ENCODE results near the gene OR5H15.

Gene OR5H15

GRCh38 chr3:98199020-98199419 lies 32.5 kb downstream of the OR5H15 start:
- Histone ChIP-seq H3K4me3 (no peak overlapping the region), H3K27ac (no peak overlapping the region)
- no peak for DNase-seq (ENCODE audit: low spot score)
- TF ChIP-seq, protein P1, sequence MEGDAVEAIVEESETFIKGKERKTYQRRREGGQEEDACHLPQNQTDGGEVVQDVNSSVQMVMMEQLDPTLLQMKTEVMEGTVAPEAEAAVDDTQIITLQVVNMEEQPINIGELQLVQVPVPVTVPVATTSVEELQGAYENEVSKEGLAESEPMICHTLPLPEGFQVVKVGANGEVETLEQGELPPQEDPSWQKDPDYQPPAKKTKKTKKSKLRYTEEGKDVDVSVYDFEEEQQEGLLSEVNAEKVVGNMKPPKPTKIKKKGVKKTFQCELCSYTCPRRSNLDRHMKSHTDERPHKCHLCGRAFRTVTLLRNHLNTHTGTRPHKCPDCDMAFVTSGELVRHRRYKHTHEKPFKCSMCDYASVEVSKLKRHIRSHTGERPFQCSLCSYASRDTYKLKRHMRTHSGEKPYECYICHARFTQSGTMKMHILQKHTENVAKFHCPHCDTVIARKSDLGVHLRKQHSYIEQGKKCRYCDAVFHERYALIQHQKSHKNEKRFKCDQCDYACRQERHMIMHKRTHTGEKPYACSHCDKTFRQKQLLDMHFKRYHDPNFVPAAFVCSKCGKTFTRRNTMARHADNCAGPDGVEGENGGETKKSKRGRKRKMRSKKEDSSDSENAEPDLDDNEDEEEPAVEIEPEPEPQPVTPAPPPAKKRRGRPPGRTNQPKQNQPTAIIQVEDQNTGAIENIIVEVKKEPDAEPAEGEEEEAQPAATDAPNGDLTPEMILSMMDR (IDR thresholded peaks at IDR 0.05): no peak

GRCh38 chr3:98209244-98209643 lies 42.7 kb downstream of the OR5H15 start:
- no peak overlapping the region for H3K27ac ChIP-seq
- no peak for DNase-seq (ENCODE audit: low spot score)
- TF ChIP-seq, protein P1 (IDR thresholded peaks at IDR 0.05): no peak
- no peak overlapping the region for H3K4me3 ChIP-seq

DNA sequence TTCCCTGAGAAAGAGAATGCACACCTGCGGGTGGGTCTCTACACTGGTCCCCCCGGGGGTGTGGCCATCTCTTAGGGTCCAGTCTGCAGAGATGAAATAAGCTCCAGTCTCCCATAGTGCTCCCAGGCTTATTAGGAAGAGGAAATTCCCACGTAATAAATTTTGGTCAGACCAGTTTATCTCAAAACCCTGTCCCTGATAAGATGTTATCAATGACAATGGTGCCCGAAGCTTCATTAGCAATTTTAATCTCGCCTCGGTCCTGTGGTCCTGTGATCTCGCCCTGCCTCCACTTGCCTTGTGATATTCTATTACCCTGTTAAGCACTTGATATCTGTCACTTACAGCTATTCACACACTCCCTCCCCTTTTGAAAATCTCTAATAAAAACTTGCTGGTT lies 46.8 kb downstream of the OR5H15 start:
- no peak for DNase-seq (ENCODE audit: low spot score)
- TF ChIP-seq, protein P1 (IDR thresholded peaks at IDR 0.05): no peak
- Histone ChIP-seq H3K27ac (no peak overlapping the region), H3K4me3 (no peak overlapping the region)

- H3K4me3 ChIP-seq: no peak overlapping the region
- TF ChIP-seq, protein P1 (IDR thresholded peaks at IDR 0.05): no peak
Observed at GRCh38 chr3:98215051-98215450, 48.6 kb downstream of the OR5H15 start.

More at GRCh38 chr3:98215051-98215450, 48.6 kb downstream of the OR5H15 start:
- no peak overlapping the region for H3K27ac ChIP-seq
- no peak for DNase-seq (ENCODE audit: low spot score)
